A673 (cell line): ENCODE measurements around the gene MEGF11.

Experiments used
- CTCF ChIP-seq: fragments of 300-800, 200-600 bp; sonication (generic); conservative IDR thresholded peaks from 2 replicates; pipeline ENCODE4 v1.5.1; 2017; ENCODE audit warnings: low read depth, mild to moderate bottlenecking, antibody characterized with exemption, low read length, moderate library complexity, mixed read lengths
- EZH2 ChIP-seq: fragments of 200-600 bp; sonication (generic); IDR thresholded peaks from 2 replicates; pipeline ENCODE4 v1.6.1; 2017; ENCODE audit warnings: borderline replicate concordance, low read depth, mild to moderate bottlenecking, mixed read lengths, antibody characterized with exemption, low read length; ENCODE audit not compliant: poor library complexity, severe bottlenecking

DNA sequence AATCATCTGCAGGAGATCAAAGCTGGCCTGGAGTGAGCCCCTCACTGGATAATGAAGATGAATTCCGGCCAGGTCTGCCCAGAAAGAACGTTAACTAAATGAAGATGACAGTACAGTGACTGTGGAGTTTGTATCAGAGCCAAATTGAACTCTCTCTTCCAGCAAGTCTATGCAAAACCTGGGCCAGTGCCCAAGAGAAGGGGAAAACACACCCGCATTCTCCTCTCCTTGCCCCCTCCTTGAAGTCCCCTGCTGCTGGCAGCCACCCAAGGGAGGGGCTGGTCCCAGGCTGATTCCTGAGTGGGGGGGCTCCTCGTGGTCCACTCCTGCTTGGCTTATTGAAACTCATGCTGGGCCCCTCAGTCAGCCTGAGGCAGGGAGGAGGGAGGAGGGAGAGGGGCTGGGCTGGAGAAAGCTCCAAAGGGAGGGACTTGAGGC is 228.5 kb downstream of the MEGF11 start:
- TF ChIP-seq CTCF (no peak), EZH2 (no peak)
